Activated T-helper 17 cell treated with anti-CD3 and anti-CD28 coated beads, Interleukin-2, amount 50 U/mL, for 72 hours (primary cell): Measurements from ENCODE around the gene TUBA3C. TPM values are rescaled to one million over a fixed set of nuclear protein-coding genes. Genes with fewer than 3 reads are reported as not detected.
"Not testable (repeated sequence)": the region's sequence is repeated elsewhere in the genome, so short reads cannot be mapped to it uniquely, and the experiment has no call there.

Source experiments
- ATAC-seq: fragments of 150-1000 bp; cut with Tn5 transposase; replicated peaks from 2 replicates; pipeline ENCODE4 v1.10.0; 2021; ENCODE audit warnings: mild to moderate bottlenecking, moderate library complexity
- H3K27ac Mint-ChIP-seq: one replicate; pipeline ENCODE4 v1.8.0; 2022; ENCODE audit warnings: mixed read lengths
- H3K27me3 Mint-ChIP-seq: one replicate; pipeline ENCODE4 v1.8.0; 2022; ENCODE audit warnings: mixed read lengths
- H3K36me3 Mint-ChIP-seq: one replicate; pipeline ENCODE4 v1.8.0; 2022; ENCODE audit warnings: low read depth, mild to moderate bottlenecking, mixed read lengths
- H3K4me1 Mint-ChIP-seq: one replicate; pipeline ENCODE4 v1.8.0; 2022; ENCODE audit warnings: mixed read lengths
- H3K4me3 Mint-ChIP-seq: one replicate; pipeline ENCODE4 v1.8.0; 2022; ENCODE audit warnings: mild to moderate bottlenecking, mixed read lengths
- H3K9me3 Mint-ChIP-seq: one replicate; pipeline ENCODE4 v1.8.0; 2022; ENCODE audit warnings: mixed read lengths
- total RNA-seq, 2 donors: library from RNA; stranded (reverse); gene quantifications; one replicate each; pipeline ENCODE4 v1.2.3, GENCODE V29; 2022

The TUBA3C gene
- total RNA-seq: not detected

GRCh38 chr13:19181621-19182485, at the start of gene TUBA3C:
TUBA3C (minus strand) TSS chr13:19181824; CDS start chr13:19181747, 77 bp downstream.
- ATAC-seq: no peak
- Mint-ChIP-seq H3K4me1 (no peaks in the 10 kb centered on the region), H3K4me3 (no peak within 1 kb of the TSS), H3K27ac (no peak within 1 kb of the TSS), H3K36me3 (no peaks in the 10 kb centered on the region), H3K27me3 (peaks cover 5% of the 10 kb centered on the region), H3K9me3 (no peaks in the 10 kb centered on the region)

- H3K36me3 Mint-ChIP-seq, H3K9me3 Mint-ChIP-seq, H3K4me3 Mint-ChIP-seq, H3K4me1 Mint-ChIP-seq, H3K27ac Mint-ChIP-seq, ATAC-seq, H3K27me3 Mint-ChIP-seq: not testable (repeated sequence)
Measured at GRCh38 chr13:19207413-19207812, 25.8 kb upstream of the TUBA3C start.

- H3K4me3 Mint-ChIP-seq, H3K27me3 Mint-ChIP-seq, H3K27ac Mint-ChIP-seq, H3K9me3 Mint-ChIP-seq, ATAC-seq, H3K36me3 Mint-ChIP-seq, H3K4me1 Mint-ChIP-seq: not testable (repeated sequence)
Measured at GRCh38 chr13:19192622-19193021, 11.0 kb upstream of the TUBA3C start.

GRCh38 chr13:19189911-19190310, 8.3 kb upstream of the TUBA3C start:
- H3K36me3 Mint-ChIP-seq, H3K27me3 Mint-ChIP-seq, H3K4me3 Mint-ChIP-seq, H3K27ac Mint-ChIP-seq, H3K9me3 Mint-ChIP-seq, ATAC-seq, H3K4me1 Mint-ChIP-seq: not testable (repeated sequence)

GRCh38 chr13:19189368-19189767, 7.7 kb upstream of the TUBA3C start:
- not testable (repeated sequence) for H3K27ac Mint-ChIP-seq, ATAC-seq, H3K4me1 Mint-ChIP-seq, H3K4me3 Mint-ChIP-seq, H3K36me3 Mint-ChIP-seq, H3K27me3 Mint-ChIP-seq, H3K9me3 Mint-ChIP-seq

- H3K9me3 Mint-ChIP-seq: no peaks in the 10 kb centered on the region
- peaks cover 8% of the 10 kb centered on the region for H3K27me3 Mint-ChIP-seq
Measured at GRCh38 chr13:19185865-19186645, 4.4 kb upstream of the TUBA3C start.

GRCh38 chr13:19185086-19185864, 3.7 kb upstream of the TUBA3C start:
- Mint-ChIP-seq H3K27ac (no peak overlapping the region), H3K36me3 (no peaks in the 10 kb centered on the region), H3K9me3 (no peaks in the 10 kb centered on the region), H3K4me1 (no peaks in the 10 kb centered on the region), H3K27me3 (peaks cover 8% of the 10 kb centered on the region), H3K4me3 (no peak overlapping the region)
- no peak for ATAC-seq

More at GRCh38 chr13:19185865-19186645, 4.4 kb upstream of the TUBA3C start:
- Mint-ChIP-seq H3K27ac (no peak overlapping the region), H3K4me1 (no peaks in the 10 kb centered on the region), H3K36me3 (no peaks in the 10 kb centered on the region), H3K4me3 (no peak overlapping the region)
- peak; percentile 38 for ATAC-seq

GRCh38 chr13:19184176-19184575, 2.6 kb upstream of the TUBA3C start:
- no peaks in the 10 kb centered on the region for H3K9me3 Mint-ChIP-seq
- no peak overlapping the region for H3K4me3 Mint-ChIP-seq
- ATAC-seq: no peak
- H3K4me1 Mint-ChIP-seq: no peaks in the 10 kb centered on the region
- no peaks in the 10 kb centered on the region for H3K36me3 Mint-ChIP-seq
- no peak overlapping the region for H3K27ac Mint-ChIP-seq
- H3K27me3 Mint-ChIP-seq: peaks cover 5% of the 10 kb centered on the region

GRCh38 chr13:19183676-19184075, 2.1 kb upstream of the TUBA3C start:
- ATAC-seq: no peak
- no peaks in the 10 kb centered on the region for H3K36me3 Mint-ChIP-seq
- H3K4me3 Mint-ChIP-seq: no peak overlapping the region
- H3K4me1 Mint-ChIP-seq: no peaks in the 10 kb centered on the region
- peaks cover 5% of the 10 kb centered on the region for H3K27me3 Mint-ChIP-seq
- H3K27ac Mint-ChIP-seq: no peak overlapping the region
- no peaks in the 10 kb centered on the region for H3K9me3 Mint-ChIP-seq

GRCh38 chr13:19182536-19182935, 912 bp upstream of the TUBA3C start:
- Mint-ChIP-seq H3K36me3 (no peaks in the 10 kb centered on the region), H3K27ac (no peak overlapping the region), H3K4me3 (no peak overlapping the region), H3K27me3 (peaks cover 5% of the 10 kb centered on the region), H3K9me3 (no peaks in the 10 kb centered on the region), H3K4me1 (no peaks in the 10 kb centered on the region)
- ATAC-seq: no peak

- Mint-ChIP-seq H3K27me3 (no peaks in the 10 kb centered on the region), H3K36me3 (no peaks in the 10 kb centered on the region), H3K9me3 (no peaks in the 10 kb centered on the region), H3K27ac (no peak overlapping the region), H3K4me3 (no peak overlapping the region), H3K4me1 (no peaks in the 10 kb centered on the region)
- ATAC-seq: no peak
Measured at GRCh38 chr13:19181021-19181620, 503 bp downstream of the TUBA3C start.

- H3K4me3 Mint-ChIP-seq: no peak overlapping the region
- no peaks in the 10 kb centered on the region for H3K4me1 Mint-ChIP-seq
- H3K27me3 Mint-ChIP-seq: no peaks in the 10 kb centered on the region
- ATAC-seq: no peak
- no peaks in the 10 kb centered on the region for H3K36me3 Mint-ChIP-seq
- no peak overlapping the region for H3K27ac Mint-ChIP-seq
- H3K9me3 Mint-ChIP-seq: no peaks in the 10 kb centered on the region
Measured at GRCh38 chr13:19179916-19180315, 1.7 kb downstream of the TUBA3C start.

- H3K4me1 Mint-ChIP-seq: no peaks in the 10 kb centered on the region
- no peaks in the 10 kb centered on the region for H3K9me3 Mint-ChIP-seq
- no peak overlapping the region for H3K27ac Mint-ChIP-seq
- no peak for ATAC-seq
- no peak overlapping the region for H3K4me3 Mint-ChIP-seq
- no peaks in the 10 kb centered on the region for H3K36me3 Mint-ChIP-seq
- no peaks in the 10 kb centered on the region for H3K27me3 Mint-ChIP-seq
Measured at GRCh38 chr13:19178901-19179593, 2.6 kb downstream of the TUBA3C start.
